GM12878 (cell line): Measurements from ENCODE around the gene ADPGK. TPM values are rescaled to one million over a fixed set of nuclear protein-coding genes. Genes with fewer than 3 reads are reported as not detected.

Experiments
- ATAC-seq: fragments of 200-7000 bp; cut with Tn5 transposase; 3 replicates; pipeline ENCODE4 v1.9.1; 2020; ENCODE audit warnings: mild to moderate bottlenecking, moderate library complexity
- BruUV-seq: library from RNA; stranded (reverse); fragments of 400-500 nt; replicated peaks from 2 replicates; lab custom pipeline; 2021; lab: Mats Ljungman, UMichigan
- CTCF ChIA-PET: fragments of 300-600 bp; sonication (Branson Sonifier 250); formaldehyde crosslinking; extraction: SDS; loops from one replicate; lab custom pipeline; 2021; ENCODE audit warnings: inconsistent platforms; lab: Yijun Ruan, JAX
- POLR2A ChIA-PET: fragments of 350-600 bp; formaldehyde crosslinking; extraction: SDS; loops from one replicate; lab custom pipeline; 2021; ENCODE audit warnings: inconsistent platforms; lab: Charles Lee
- RAD21 ChIA-PET: fragments of 300-600 bp; sonication (Branson Sonifier 250); formaldehyde crosslinking; loops from one replicate; lab custom pipeline; 2023; ENCODE audit warnings: antibody characterized with exemption; ENCODE audit not compliant: unreplicated experiment; lab: Charles Lee
- SMC1A ChIA-PET: fragments of 300-600 bp; sonication (Branson Sonifier 250); formaldehyde crosslinking; loops from one replicate; lab custom pipeline; 2023; ENCODE audit not compliant: unreplicated experiment, uncharacterized antibody; lab: Charles Lee
- DNase-seq: peaks from one replicate; pipeline ENCODE4 v3.0.0-alpha.2; 2011; ENCODE audit warnings: low read depth, low spot score
- FAIRE-seq: peaks from 3 replicates; lab custom pipeline; 2011; peaks lifted over from hg19 to GRCh38; lab: Jason Lieb, UNC
- H2AFZ ChIP-seq: 2 replicates; pipeline ENCODE4 v1.6.0; 2011; ENCODE audit warnings: low read depth, low read length, control low read depth; ENCODE audit not compliant: control insufficient read depth
- H3K27ac ChIP-seq: 2 replicates; pipeline ENCODE4 v1.5.1; 2011; ENCODE audit warnings: control low read depth; ENCODE audit not compliant: control insufficient read depth, insufficient read depth
- H3K27me3 ChIP-seq, 2 experiments: replicated peaks in 1 of 2; 2 replicates each; pipeline versions ENCODE4 v1.6.0 to v1.6.1; 2011; ENCODE audit warnings: low read length in 1 of 2; ENCODE audit not compliant: control insufficient read depth in 2 of 2, insufficient read depth in 2 of 2
- H3K36me3 ChIP-seq, 2 experiments: 2 replicates each; pipeline ENCODE4 v1.5.1; 2011; ENCODE audit warnings: low read length in 1 of 2; ENCODE audit not compliant: control insufficient read depth in 2 of 2, insufficient read depth in 2 of 2
- H3K4me1 ChIP-seq: 2 replicates; pipeline ENCODE4 v1.6.1; 2011; ENCODE audit warnings: mild to moderate bottlenecking, low read length, moderate library complexity, mixed read lengths; ENCODE audit not compliant: control insufficient read depth, insufficient read depth
- H3K4me2 ChIP-seq: 2 replicates; pipeline ENCODE4 v1.6.0; 2011; ENCODE audit warnings: control low read depth; ENCODE audit not compliant: control insufficient read depth, insufficient read depth
- H3K4me3 ChIP-seq: fragments of 200-600 bp; sonication (generic); 2 replicates; pipeline ENCODE4 v1.5.1; 2016
- H3K79me2 ChIP-seq: 2 replicates; pipeline ENCODE4 v1.6.0; 2011; ENCODE audit warnings: low read length; ENCODE audit not compliant: control insufficient read depth, insufficient read depth
- H3K9ac ChIP-seq: 2 replicates; pipeline ENCODE4 v1.8.0; 2011; ENCODE audit warnings: low read length, control low read depth, mixed read lengths; ENCODE audit not compliant: control insufficient read depth, insufficient read depth
- H3K9me3 ChIP-seq: replicated peaks from 3 replicates; pipeline ENCODE4 v1.5.1; 2011; ENCODE audit warnings: mild to moderate bottlenecking, low read length; ENCODE audit not compliant: control insufficient read depth, insufficient read depth
- H4K20me1 ChIP-seq: 2 replicates; pipeline ENCODE4 v1.6.0; 2011; ENCODE audit not compliant: control insufficient read depth, insufficient read depth
- BCL11A ChIP-seq: IDR thresholded peaks from 2 replicates; pipeline ENCODE4 v1.6.1; 2011; ENCODE audit warnings: low read depth, low read length
- CBFB ChIP-seq: IDR thresholded peaks from 2 replicates; pipeline ENCODE4 v1.6.1; 2016; ENCODE audit warnings: antibody characterized with exemption, low read depth
- E2F8 ChIP-seq: fragments of 450-650 bp; IDR thresholded peaks from 2 replicates; pipeline ENCODE4 v1.6.1; 2018; ENCODE audit warnings: mild to moderate bottlenecking, low read depth, moderate library complexity; ENCODE audit not compliant: partially characterized antibody
- EGR1 ChIP-seq, 2 experiments: IDR thresholded peaks; 1 replicate in 1 of 2; 2 replicates in 1 of 2; pipeline ENCODE4 v1.6.1; 2011 to 2012; ENCODE audit warnings: low read depth in 2 of 2, low read length in 2 of 2, borderline replicate concordance in 1 of 2, mild to moderate bottlenecking in 1 of 2, moderate library complexity in 1 of 2
- FOXM1 ChIP-seq: IDR thresholded peaks from 2 replicates; pipeline ENCODE4 v1.6.1; 2012; ENCODE audit warnings: low read depth, mild to moderate bottlenecking, inconsistent platforms, low read length, moderate library complexity
- HCFC1 ChIP-seq: fragments of 150-350 bp; IDR thresholded peaks from 2 replicates; pipeline ENCODE4 v1.6.1; 2014; ENCODE audit warnings: low read length
- MXI1 ChIP-seq: fragments of 150-350 bp; IDR thresholded peaks from 2 replicates; pipeline ENCODE4 v1.6.1; 2011; ENCODE audit warnings: low read depth, mild to moderate bottlenecking, inconsistent platforms, low read length, improper control_type of control experiment
- PRDM15 ChIP-seq: fragments of 450-650 bp; formaldehyde crosslinking; IDR thresholded peaks from 2 replicates; pipeline ENCODE4 v1.4.0; 2020; ENCODE audit warnings: mild to moderate bottlenecking, moderate library complexity
- RB1 ChIP-seq: fragments of 450-650 bp; formaldehyde crosslinking; IDR thresholded peaks from 2 replicates; pipeline ENCODE4 v1.6.1; 2017; ENCODE audit warnings: mild to moderate bottlenecking, borderline replicate concordance
- RUNX3 ChIP-seq: IDR thresholded peaks from 2 replicates; pipeline ENCODE4 v1.6.1; 2012; ENCODE audit warnings: low read length, inconsistent platforms
- SKIL ChIP-seq: fragments of 450-650 bp; IDR thresholded peaks from 2 replicates; pipeline ENCODE4 v1.6.1; 2017; ENCODE audit warnings: mild to moderate bottlenecking, low read depth, inconsistent platforms; ENCODE audit not compliant: poor library complexity, severe bottlenecking
- SREBF2 ChIP-seq: IDR thresholded peaks from 2 replicates; pipeline ENCODE4 v1.6.1; 2012; ENCODE audit warnings: mild to moderate bottlenecking, low read length
- WGBS: methylation state at CpG from one replicate; pipeline ENCODE4 v1.1.6; 2016; ENCODE audit warnings: low lambda C conversion rate; ENCODE audit not compliant: insufficient replicate concordance, insufficient coverage; ENCODE audit errors: missing lambda C conversion rate; 5-methylcytosine and 5-hydroxymethylcytosine counted together
- in situ Hi-C: fragments of 300-500 bp; cut with MboI; formaldehyde crosslinking; loops from 9 replicates; pipeline ENCODE4 v1.14.3; 2018; ENCODE audit warnings: mixed read lengths
- intact Hi-C: fragments of 100-400 bp; cut with micrococcal nuclease; formaldehyde crosslinking; loops from one replicate; pipeline ENCODE4 v1.14.2; 2022; ENCODE audit not compliant: unreplicated experiment
- polyA plus RNA-seq, 11 experiments: library from polyadenylated mRNA; depleted of rRNA in 4 of 11; unstranded in 6 of 11; stranded (reverse) in 5 of 11; fragments of >200 nt; fragmentation: Nextera tagmentation in 4 of 11; fragmentation: Illumina TruSeq in 1 of 11; extraction: Ambion mirVana in 4 of 11; extraction: Trizol in 1 of 11; gene quantifications; 1 replicate in 1 of 11; 2 replicates in 10 of 11; pipeline versions ENCODE4 v1.2.1 to v1.2.3, GENCODE V29; 2011 to 2016; ENCODE audit warnings: inconsistent platforms in 2 of 11, missing spikeins in 2 of 11, low read depth in 1 of 11
- total RNA-seq, 4 experiments: library from RNA; depleted of rRNA in 3 of 4; stranded (reverse); fragments of >200 nt in 3 of 4; fragmentation: Illumina TruSeq in 1 of 4; extraction: Trizol in 1 of 4; gene quantifications; 2 replicates each; pipeline versions ENCODE4 v1.2.1 to v1.2.3, GENCODE V29; 2013 to 2021

The ADPGK gene
- total and polyA plus RNA-seq, 10 of the 15 experiments (the other 5 are each of a cell fraction or from before 2014, with no cell fraction given), result 13.8 to 146 (median 56.7) TPM

- TF ChIP-seq FOXM1 (no peak), BCL11A (no peak), E2F8 (no peak)
- TF ChIP-seq, all 136 proteins: peak for 0
Observed at GRCh38 chr15:72803006-72803405, 19.4 kb upstream of the ADPGK start (continued).

GRCh38 chr15:72801590-72802325 is 18.2 kb upstream of the ADPGK start:
- Histone ChIP-seq H3K9ac (no peak overlapping the region), H3K4me2 (no peak overlapping the region), H2AFZ (no peak overlapping the region), H3K4me3 (no peak overlapping the region), H3K79me2 (no peaks in the 10 kb centered on the region)
- DNase-seq (no peak), FAIRE-seq (no peak), ATAC-seq (no peak)
- SMC1A ChIA-PET, result no interaction called here
- in situ Hi-C loops, result no loop called here
- RAD21 ChIA-PET, result no interaction called here
- WGBS, result 26% methylated on average over 7 of the region's 7 CpGs
- intact Hi-C loops, result no loop called here
- TF ChIP-seq CBFB, result no peak
- TF ChIP-seq EGR1 (IDR thresholded peaks at IDR 0.05; ENCODE audit: borderline replicate concordance in 1 of 2, low read depth in 2 of 2, low read length in 2 of 2), result no peak
- TF ChIP-seq HCFC1, result no peak
- TF ChIP-seq PRDM15, result no peak
- TF ChIP-seq RUNX3, result no peak
- no peak for TF ChIP-seq SREBF2
- no peak for TF ChIP-seq SKIL
- TF ChIP-seq MXI1, result no peak
- TF ChIP-seq RB1, result no peak
- TF ChIP-seq, all 136 proteins: peak for 0
- Histone ChIP-seq H3K27me3 (no peaks in the 10 kb centered on the region), H3K4me1 (peaks cover 5% of the 10 kb centered on the region; the same call in 1 of the 2 replicates), H3K36me3 (no peaks in the 10 kb centered on the region), H3K9me3 (no peaks in the 10 kb centered on the region), H4K20me1 (no peaks in the 10 kb centered on the region), H3K27ac (no peak overlapping the region)
- ChIA-PET POLR2A (no interaction called here), CTCF (no interaction called here)
- no TSS peak for BruUV-seq
